Measurements from ENCODE around the gene ACOT7.

DNA sequence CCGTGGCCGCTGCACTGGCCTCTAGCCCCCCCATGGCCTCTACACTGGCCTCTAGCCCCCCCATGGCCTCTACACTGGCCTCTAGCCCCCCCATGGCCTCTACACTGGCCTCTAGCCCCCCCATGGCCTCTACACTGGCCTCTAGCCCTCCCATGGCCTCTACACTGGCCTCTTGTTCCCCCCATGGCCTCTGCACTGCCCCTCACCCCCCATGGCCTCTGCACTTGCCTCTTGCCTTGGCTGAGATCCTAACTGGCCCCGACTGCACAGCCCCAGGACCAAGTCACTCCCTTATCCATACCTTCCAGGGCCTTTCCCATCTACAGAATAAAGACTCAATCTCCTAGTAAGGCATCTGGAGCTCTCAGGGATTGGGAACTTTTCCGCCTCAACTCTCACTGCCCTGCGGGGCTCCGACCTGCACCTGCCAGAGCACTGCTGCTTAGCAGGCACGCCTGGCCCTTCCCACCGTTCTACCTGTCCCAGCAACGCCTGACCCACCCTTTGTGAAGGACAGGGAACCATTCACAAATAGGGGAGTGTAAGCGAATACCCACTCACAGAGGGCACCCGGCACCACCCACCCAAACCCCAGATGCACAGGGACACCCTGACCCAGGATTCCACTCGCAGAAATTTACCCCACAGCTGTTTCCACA, 38.8 kb downstream of the ACOT7 start:
- no peak for TF ChIP-seq ZNF274 (IDR thresholded peaks at IDR 0.05; ENCODE audit: low read depth, low read length)
- TF ChIP-seq YY1 (IDR thresholded peaks at IDR 0.05; ENCODE audit: insufficient read depth, insufficient read length), result no peak
